GM12878 (cell line): ENCODE measurements around the gene DET1. TPM values are rescaled to one million over a fixed set of nuclear protein-coding genes. Genes with fewer than 3 reads are reported as not detected.
"Not testable (repeated sequence)": the region's sequence is repeated elsewhere in the genome, so short reads cannot be mapped to it uniquely, and the experiment has no call there.

ENCODE experiments used
- ATAC-seq: fragments of 200-7000 bp; cut with Tn5 transposase; 3 replicates; pipeline ENCODE4 v1.9.1; 2020; ENCODE audit warnings: mild to moderate bottlenecking, moderate library complexity
- BruUV-seq: library from RNA; stranded (reverse); fragments of 400-500 nt; replicated peaks from 2 replicates; lab custom pipeline; 2021; lab: Mats Ljungman, UMichigan
- CTCF ChIA-PET: fragments of 300-600 bp; sonication (Branson Sonifier 250); formaldehyde crosslinking; extraction: SDS; loops from one replicate; lab custom pipeline; 2021; ENCODE audit warnings: inconsistent platforms; lab: Yijun Ruan, JAX
- POLR2A ChIA-PET: fragments of 350-600 bp; formaldehyde crosslinking; extraction: SDS; loops from one replicate; lab custom pipeline; 2021; ENCODE audit warnings: inconsistent platforms; lab: Charles Lee
- RAD21 ChIA-PET: fragments of 300-600 bp; sonication (Branson Sonifier 250); formaldehyde crosslinking; loops from one replicate; lab custom pipeline; 2023; ENCODE audit warnings: antibody characterized with exemption; ENCODE audit not compliant: unreplicated experiment; lab: Charles Lee
- SMC1A ChIA-PET: fragments of 300-600 bp; sonication (Branson Sonifier 250); formaldehyde crosslinking; loops from one replicate; lab custom pipeline; 2023; ENCODE audit not compliant: unreplicated experiment, uncharacterized antibody; lab: Charles Lee
- DNase-seq: peaks from one replicate; pipeline ENCODE4 v3.0.0-alpha.2; 2011; ENCODE audit warnings: low read depth, low spot score
- FAIRE-seq: peaks from 3 replicates; lab custom pipeline; 2011; peaks lifted over from hg19 to GRCh38; lab: Jason Lieb, UNC
- H2AFZ ChIP-seq: 2 replicates; pipeline ENCODE4 v1.6.0; 2011; ENCODE audit warnings: low read depth, low read length, control low read depth; ENCODE audit not compliant: control insufficient read depth
- H3K27ac ChIP-seq: 2 replicates; pipeline ENCODE4 v1.5.1; 2011; ENCODE audit warnings: control low read depth; ENCODE audit not compliant: control insufficient read depth, insufficient read depth
- H3K27me3 ChIP-seq, 2 experiments: replicated peaks in 1 of 2; 2 replicates each; pipeline versions ENCODE4 v1.6.0 to v1.6.1; 2011; ENCODE audit warnings: low read length in 1 of 2; ENCODE audit not compliant: control insufficient read depth in 2 of 2, insufficient read depth in 2 of 2
- H3K36me3 ChIP-seq, 2 experiments: 2 replicates each; pipeline ENCODE4 v1.5.1; 2011; ENCODE audit warnings: low read length in 1 of 2; ENCODE audit not compliant: control insufficient read depth in 2 of 2, insufficient read depth in 2 of 2
- H3K4me1 ChIP-seq: 2 replicates; pipeline ENCODE4 v1.6.1; 2011; ENCODE audit warnings: mild to moderate bottlenecking, low read length, moderate library complexity, mixed read lengths; ENCODE audit not compliant: control insufficient read depth, insufficient read depth
- H3K4me2 ChIP-seq: 2 replicates; pipeline ENCODE4 v1.6.0; 2011; ENCODE audit warnings: control low read depth; ENCODE audit not compliant: control insufficient read depth, insufficient read depth
- H3K4me3 ChIP-seq: fragments of 200-600 bp; sonication (generic); 2 replicates; pipeline ENCODE4 v1.5.1; 2016
- H3K79me2 ChIP-seq: 2 replicates; pipeline ENCODE4 v1.6.0; 2011; ENCODE audit warnings: low read length; ENCODE audit not compliant: control insufficient read depth, insufficient read depth
- H3K9ac ChIP-seq: 2 replicates; pipeline ENCODE4 v1.8.0; 2011; ENCODE audit warnings: low read length, control low read depth, mixed read lengths; ENCODE audit not compliant: control insufficient read depth, insufficient read depth
- H3K9me3 ChIP-seq: replicated peaks from 3 replicates; pipeline ENCODE4 v1.5.1; 2011; ENCODE audit warnings: mild to moderate bottlenecking, low read length; ENCODE audit not compliant: control insufficient read depth, insufficient read depth
- H4K20me1 ChIP-seq: 2 replicates; pipeline ENCODE4 v1.6.0; 2011; ENCODE audit not compliant: control insufficient read depth, insufficient read depth
- HDAC2 ChIP-seq: fragments of 200-600 bp; sonication (generic); IDR thresholded peaks from 2 replicates; pipeline ENCODE4 v1.6.1; 2017
- whole genome bisulfite sequencing: methylation state at CpG from one replicate; pipeline ENCODE4 v1.1.6; 2016; ENCODE audit warnings: low lambda C conversion rate; ENCODE audit not compliant: insufficient replicate concordance, insufficient coverage; ENCODE audit errors: missing lambda C conversion rate; 5-methylcytosine and 5-hydroxymethylcytosine counted together
- in situ Hi-C: fragments of 300-500 bp; cut with MboI; formaldehyde crosslinking; loops from 9 replicates; pipeline ENCODE4 v1.14.3; 2018; ENCODE audit warnings: mixed read lengths
- intact Hi-C: fragments of 100-400 bp; cut with micrococcal nuclease; formaldehyde crosslinking; loops from one replicate; pipeline ENCODE4 v1.14.2; 2022; ENCODE audit not compliant: unreplicated experiment
- polyA plus RNA-seq, 11 experiments: library from polyadenylated mRNA; depleted of rRNA in 4 of 11; unstranded in 6 of 11; stranded (reverse) in 5 of 11; fragments of >200 nt; fragmentation: Nextera tagmentation in 4 of 11; fragmentation: Illumina TruSeq in 1 of 11; extraction: Ambion mirVana in 4 of 11; extraction: Trizol in 1 of 11; gene quantifications; 1 replicate in 1 of 11; 2 replicates in 10 of 11; pipeline versions ENCODE4 v1.2.1 to v1.2.3, GENCODE V29; 2011 to 2016; ENCODE audit warnings: inconsistent platforms in 2 of 11, missing spikeins in 2 of 11, low read depth in 1 of 11
- total RNA-seq, 4 experiments: library from RNA; depleted of rRNA in 3 of 4; stranded (reverse); fragments of >200 nt in 3 of 4; fragmentation: Illumina TruSeq in 1 of 4; extraction: Trizol in 1 of 4; gene quantifications; 2 replicates each; pipeline versions ENCODE4 v1.2.1 to v1.2.3, GENCODE V29; 2013 to 2021

The DET1 gene
- total and polyA plus RNA-seq, 10 of the 15 experiments (the other 5 are each of a cell fraction or from before 2014, with no cell fraction given): 0.16 to 2.7 (median 1.4) TPM

DNA sequence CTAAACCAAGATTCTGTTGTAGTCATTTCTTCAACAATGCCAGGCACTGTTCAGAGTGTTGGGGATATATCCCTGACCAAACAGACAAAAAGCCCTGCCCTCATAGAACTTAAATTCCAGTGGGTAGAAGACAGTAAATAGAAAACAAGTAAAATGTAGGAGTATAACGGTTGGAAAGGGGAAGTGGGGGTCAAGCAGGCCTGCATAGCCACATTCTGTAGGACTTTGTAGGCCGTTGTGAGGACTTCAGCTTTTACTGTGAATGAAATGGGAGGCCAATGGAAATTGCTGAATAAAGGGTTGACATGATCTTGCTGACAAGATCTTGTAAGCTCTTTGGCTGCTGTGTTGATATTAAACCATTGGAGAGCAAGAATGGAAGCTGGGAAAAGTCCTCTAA is 77.2 kb downstream of the DET1 start:
- intact Hi-C loops (no loop called here), in situ Hi-C loops (no loop called here)
- no peak for DNase-seq
- 80% methylated on average over 2 of the region's 2 CpGs for WGBS
- Histone ChIP-seq H3K36me3 (peaks cover 0 to 9% of the 10 kb centered on the region in 2 experiments; a peak in 2 of 4 replicates), H3K79me2 (peaks cover 36% of the 10 kb centered on the region), H3K27me3 (no peaks in the 10 kb centered on the region), H3K4me2 (no peak overlapping the region), H3K9ac (no peak overlapping the region), H3K4me3 (peak overlapping the region; percentile 95; the same call in 1 of the 2 replicates), H2AFZ (no peak overlapping the region)
- BruUV-seq: no TSS peak
- ChIA-PET CTCF (interaction anchor here (0.8 to 2.8 kb wide), 5 partner anchors 9 to 195 kb away, joined by 3 to 14 read pairs (median 4); no protein-coding TSS in a partner anchor), SMC1A (interaction anchor here (0.6 to 2.2 kb wide), 2 partner anchors 196 to 254 kb away, joined by 3 to 5 read pairs; no protein-coding TSS in a partner anchor), RAD21 (interaction anchor here (1.1 to 2.7 kb wide), 2 partner anchors 155 to 169 kb away, joined by 6 to 9 read pairs; partner anchors contain the start of gene ISG20)
- no peak for FAIRE-seq
- no peak for TF ChIP-seq HDAC2
- TF ChIP-seq, all 136 proteins: peak for 0
- H3K27ac ChIP-seq: no peak overlapping the region
- H4K20me1 ChIP-seq: no peaks in the 10 kb centered on the region
- peaks cover 10% of the 10 kb centered on the region for H3K4me1 ChIP-seq
- POLR2A ChIA-PET: interaction anchor here (0.7 to 0.8 kb wide), 2 partner anchors 13 to 34 kb away, joined by 3 read pairs; no protein-coding TSS in a partner anchor
- no peaks in the 10 kb centered on the region for H3K9me3 ChIP-seq
- ATAC-seq: no peak

GRCh38 chr15:88468721-88469120 is 77.8 kb downstream of the DET1 start:
- in situ Hi-C loops, FAIRE-seq, H3K27me3 ChIP-seq, intact Hi-C loops, SMC1A ChIA-PET, BruUV-seq, H4K20me1 ChIP-seq, DNase-seq, H3K27ac ChIP-seq, ATAC-seq, H2AFZ ChIP-seq, H3K9me3 ChIP-seq: not testable (repeated sequence)
- Histone ChIP-seq H3K79me2 (peaks cover 36% of the 10 kb centered on the region), H3K4me1 (peaks cover 10% of the 10 kb centered on the region), H3K9ac (peak overlapping the region; percentile 85), H3K4me3 (peak overlapping the region; percentile 95), H3K4me2 (peak overlapping the region; percentile 60), H3K36me3 (peaks cover 0 to 11% of the 10 kb centered on the region in 2 experiments; a peak in 3 of 4 replicates)
- RAD21 ChIA-PET: interaction anchor here (1.1 kb wide), 1 partner anchor 156 kb away, joined by 6 read pairs; no protein-coding TSS in a partner anchor
- WGBS: 92% methylated on average over 10 of the region's 10 CpGs
- CTCF ChIA-PET: interaction anchor here (0.8 to 1.6 kb wide), 3 partner anchors 8 to 196 kb away, joined by 3 to 6 read pairs (median 3); no protein-coding TSS in a partner anchor
- POLR2A ChIA-PET: interaction anchor here (0.7 to 0.8 kb wide), 2 partner anchors 13 to 35 kb away, joined by 3 read pairs; no protein-coding TSS in a partner anchor
